Fibroblast of pulmonary artery (primary cell): ENCODE data around the gene STEAP1B.

ENCODE experiments used
- DNase-seq: peaks from one replicate; pipeline ENCODE4 v3.0.0-alpha.2; 2010; ENCODE audit warnings: low read depth
- H3K4me3 ChIP-seq: replicated peaks from 2 replicates; pipeline ENCODE4 v1.5.1; 2011; ENCODE audit warnings: low read depth, mild to moderate bottlenecking, control low read depth, low read length, moderate library complexity
- TF ChIP-seq, protein P1 (sequence below): IDR thresholded peaks from 2 replicates; pipeline ENCODE4 v1.5.1; 2011; ENCODE audit warnings: mild to moderate bottlenecking, control low read depth, low read length, inconsistent platforms; ENCODE audit errors: missing control alignments

STEAP1B gene

DNA sequence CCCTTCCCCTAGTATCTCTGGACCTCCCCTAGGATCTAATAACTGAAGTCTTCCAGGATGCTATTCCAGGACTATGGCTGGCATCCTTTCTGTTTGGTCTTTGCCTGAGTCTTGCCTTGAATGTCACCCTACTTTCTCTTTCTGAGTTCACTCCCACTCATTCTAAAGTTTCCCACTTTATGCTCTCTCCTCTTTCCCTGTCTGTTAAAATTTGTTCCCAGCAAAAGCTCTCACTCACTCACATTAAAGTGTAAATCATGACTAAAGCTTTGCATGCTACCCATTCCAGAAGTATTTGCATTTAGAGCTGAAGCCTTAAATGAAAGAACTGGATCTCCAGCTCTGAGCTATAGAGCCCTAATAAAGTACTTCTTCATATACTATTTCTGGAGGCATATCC, 100.9 kb downstream of the STEAP1B start:
- no peak for DNase-seq
- H3K4me3 ChIP-seq = no peak overlapping the region
- TF ChIP-seq, protein P1, sequence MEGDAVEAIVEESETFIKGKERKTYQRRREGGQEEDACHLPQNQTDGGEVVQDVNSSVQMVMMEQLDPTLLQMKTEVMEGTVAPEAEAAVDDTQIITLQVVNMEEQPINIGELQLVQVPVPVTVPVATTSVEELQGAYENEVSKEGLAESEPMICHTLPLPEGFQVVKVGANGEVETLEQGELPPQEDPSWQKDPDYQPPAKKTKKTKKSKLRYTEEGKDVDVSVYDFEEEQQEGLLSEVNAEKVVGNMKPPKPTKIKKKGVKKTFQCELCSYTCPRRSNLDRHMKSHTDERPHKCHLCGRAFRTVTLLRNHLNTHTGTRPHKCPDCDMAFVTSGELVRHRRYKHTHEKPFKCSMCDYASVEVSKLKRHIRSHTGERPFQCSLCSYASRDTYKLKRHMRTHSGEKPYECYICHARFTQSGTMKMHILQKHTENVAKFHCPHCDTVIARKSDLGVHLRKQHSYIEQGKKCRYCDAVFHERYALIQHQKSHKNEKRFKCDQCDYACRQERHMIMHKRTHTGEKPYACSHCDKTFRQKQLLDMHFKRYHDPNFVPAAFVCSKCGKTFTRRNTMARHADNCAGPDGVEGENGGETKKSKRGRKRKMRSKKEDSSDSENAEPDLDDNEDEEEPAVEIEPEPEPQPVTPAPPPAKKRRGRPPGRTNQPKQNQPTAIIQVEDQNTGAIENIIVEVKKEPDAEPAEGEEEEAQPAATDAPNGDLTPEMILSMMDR = no peak

DNA sequence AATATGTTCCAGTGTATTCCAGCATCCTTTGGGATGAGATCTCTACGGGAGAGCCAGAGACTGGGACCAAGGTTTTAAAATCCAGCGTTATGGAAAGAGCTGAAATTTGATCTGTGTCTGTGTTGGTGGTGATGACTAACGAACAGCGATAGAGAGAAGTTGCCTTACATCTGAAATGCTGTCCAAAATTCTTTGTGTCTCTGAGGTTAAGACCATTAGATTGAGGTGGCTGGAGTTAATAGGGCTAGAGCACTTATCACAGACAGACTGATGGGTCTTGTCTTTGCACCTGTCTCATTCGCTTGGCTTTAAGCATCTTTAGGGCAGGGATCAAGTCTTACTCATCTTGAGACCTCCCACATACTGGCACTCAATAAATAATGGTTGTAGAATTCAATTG, 102.0 kb downstream of the STEAP1B start:
- no peak for DNase-seq
- H3K4me3 ChIP-seq = no peak overlapping the region
- TF ChIP-seq, protein P1 = no peak

DNA sequence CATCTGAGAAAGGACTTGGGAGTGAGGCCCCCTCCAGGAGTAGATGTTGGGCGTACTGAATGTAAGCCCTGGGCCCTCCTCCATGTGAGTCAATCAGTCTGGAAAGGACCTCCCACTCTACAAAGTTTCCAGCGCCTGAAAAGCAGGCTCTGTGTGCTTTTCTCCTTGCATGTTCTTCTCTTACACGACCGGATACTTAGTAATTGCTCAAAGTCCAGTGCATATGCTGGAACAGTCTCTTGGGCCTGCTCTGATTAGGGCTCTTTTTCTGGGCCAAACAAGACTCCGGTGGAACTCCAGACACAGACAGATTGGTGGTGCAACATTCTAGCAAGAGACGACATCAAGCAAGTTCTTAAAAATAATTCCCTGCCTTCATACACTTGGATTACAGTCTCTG, 104.8 kb downstream of the STEAP1B start:
- no peak overlapping the region for H3K4me3 ChIP-seq
- TF ChIP-seq, protein P1 = no peak
- DNase-seq = no peak

DNA sequence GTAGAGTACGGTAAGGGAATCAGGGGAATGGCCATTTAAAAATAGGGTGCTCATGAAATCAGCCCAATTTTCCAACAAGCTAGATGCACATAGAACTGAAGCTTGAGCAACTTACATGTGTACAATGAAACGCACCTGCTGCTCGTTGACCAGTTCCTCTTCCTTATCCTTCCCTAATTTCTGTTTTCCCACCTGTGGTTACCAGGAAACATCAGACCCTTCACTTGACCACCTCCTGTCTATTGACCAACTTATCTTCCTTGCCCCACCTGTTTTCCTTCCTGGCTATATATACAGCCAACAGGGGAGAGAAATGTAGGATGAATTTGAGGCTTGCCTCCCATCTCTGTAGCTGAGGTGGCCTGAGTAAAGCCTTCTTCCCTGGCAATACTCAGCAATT, 105.2 kb downstream of the STEAP1B start:
- TF ChIP-seq, protein P1 = no peak
- DNase-seq = no peak
- H3K4me3 ChIP-seq = no peak overlapping the region

DNA sequence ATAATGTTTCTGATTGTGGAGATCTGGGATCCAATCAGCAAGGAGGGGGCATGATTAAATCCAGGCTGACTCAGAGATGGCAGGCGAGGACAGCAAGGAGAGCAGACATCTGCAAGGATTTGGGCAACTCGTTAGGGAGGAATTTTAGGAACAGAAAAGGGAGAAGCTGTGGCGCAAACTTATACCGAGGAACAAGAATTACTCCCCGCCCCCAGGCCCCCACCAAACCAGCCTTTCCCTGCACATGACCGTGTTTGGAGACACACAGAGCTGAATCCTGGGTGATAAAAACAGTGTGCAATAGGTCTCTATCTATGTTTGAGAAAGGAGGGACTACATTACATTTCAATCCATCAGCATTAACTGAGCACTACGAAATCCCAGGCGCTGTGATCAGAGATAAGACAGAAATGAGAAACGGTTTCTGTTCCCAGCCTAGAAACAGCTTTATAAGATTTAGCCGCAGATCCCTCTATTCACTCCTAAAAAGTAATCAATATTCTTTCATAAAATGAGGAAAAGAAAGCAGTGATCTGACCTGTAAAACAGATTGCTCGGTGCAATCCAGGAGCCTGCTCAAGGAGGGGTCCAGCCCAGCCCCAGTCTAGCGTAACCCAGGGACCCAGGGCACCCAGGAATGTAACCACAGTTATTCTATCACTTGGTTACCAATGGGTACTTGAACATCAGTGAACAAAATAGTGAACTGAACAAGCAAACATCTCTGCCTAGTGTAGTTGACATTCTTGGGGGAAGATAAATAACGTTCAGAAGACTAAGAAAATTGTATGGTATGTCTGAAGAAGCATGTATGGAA, 105.9 kb downstream of the STEAP1B start:
- no peak overlapping the region for H3K4me3 ChIP-seq
- no peak for DNase-seq
- TF ChIP-seq, protein P1 = no peak

DNA sequence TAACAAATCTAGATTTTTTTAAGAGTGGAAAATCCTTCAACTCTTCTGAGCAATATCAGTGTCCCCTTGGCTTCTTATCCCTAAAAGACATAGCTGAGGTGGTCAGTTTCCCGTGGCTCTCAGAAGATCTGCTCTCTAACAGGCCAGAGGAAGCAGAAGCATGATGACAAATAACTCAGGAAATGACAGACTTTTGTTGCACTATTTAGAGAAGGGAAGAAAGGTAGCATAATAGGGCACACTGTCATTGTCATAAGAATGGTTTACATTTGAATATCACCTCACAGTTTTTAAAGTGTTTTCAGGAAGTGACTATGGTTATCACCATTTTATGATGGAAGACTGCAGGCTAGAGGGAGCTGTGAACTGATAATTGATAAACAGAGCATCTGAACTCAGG, 109.5 kb downstream of the STEAP1B start:
- no peak for DNase-seq
- no peak overlapping the region for H3K4me3 ChIP-seq
- TF ChIP-seq, protein P1 = no peak

DNA sequence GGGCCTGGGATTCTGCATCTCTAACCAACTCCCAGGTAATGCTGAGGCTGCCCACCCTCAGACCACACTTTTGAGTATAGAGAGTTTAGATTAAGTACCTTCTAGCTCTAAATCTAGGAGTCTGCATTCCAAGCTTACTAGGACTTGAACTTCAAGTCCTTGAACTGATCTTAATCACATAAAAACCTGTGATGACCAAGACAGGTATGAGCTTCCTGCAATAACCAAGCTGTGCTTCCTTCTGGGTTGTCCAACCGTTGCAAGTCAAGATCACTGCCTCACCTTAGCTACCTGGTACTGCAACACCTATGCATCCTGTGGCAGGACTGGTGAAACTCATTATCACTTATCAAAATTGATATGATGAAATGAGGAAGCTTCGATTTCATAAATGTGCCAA, 110.1 kb downstream of the STEAP1B start:
- TF ChIP-seq, protein P1 = no peak
- H3K4me3 ChIP-seq = no peak overlapping the region
- no peak for DNase-seq
